Measurements from ENCODE around the gene PARK7.

DNA sequence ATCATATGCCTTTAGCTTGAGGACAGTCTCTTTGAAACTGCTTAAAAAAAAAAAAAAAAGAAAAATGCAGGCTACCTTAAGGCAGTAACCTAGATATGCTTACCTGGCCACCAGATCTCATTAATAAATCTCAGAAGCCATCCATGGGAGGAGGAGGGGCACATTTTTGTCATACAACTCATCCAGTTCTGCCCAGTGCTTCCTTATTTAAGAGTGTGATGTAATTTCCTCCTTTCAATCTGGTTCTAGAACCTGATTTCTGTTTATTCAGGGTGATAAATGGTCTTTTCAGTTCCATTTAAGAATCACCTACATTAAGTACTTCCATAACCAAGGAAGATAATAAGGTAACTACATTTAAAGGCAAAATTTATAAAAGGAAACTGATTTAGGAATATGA lies 58.5 kb downstream of the PARK7 start:
- TF ChIP-seq, protein P1, sequence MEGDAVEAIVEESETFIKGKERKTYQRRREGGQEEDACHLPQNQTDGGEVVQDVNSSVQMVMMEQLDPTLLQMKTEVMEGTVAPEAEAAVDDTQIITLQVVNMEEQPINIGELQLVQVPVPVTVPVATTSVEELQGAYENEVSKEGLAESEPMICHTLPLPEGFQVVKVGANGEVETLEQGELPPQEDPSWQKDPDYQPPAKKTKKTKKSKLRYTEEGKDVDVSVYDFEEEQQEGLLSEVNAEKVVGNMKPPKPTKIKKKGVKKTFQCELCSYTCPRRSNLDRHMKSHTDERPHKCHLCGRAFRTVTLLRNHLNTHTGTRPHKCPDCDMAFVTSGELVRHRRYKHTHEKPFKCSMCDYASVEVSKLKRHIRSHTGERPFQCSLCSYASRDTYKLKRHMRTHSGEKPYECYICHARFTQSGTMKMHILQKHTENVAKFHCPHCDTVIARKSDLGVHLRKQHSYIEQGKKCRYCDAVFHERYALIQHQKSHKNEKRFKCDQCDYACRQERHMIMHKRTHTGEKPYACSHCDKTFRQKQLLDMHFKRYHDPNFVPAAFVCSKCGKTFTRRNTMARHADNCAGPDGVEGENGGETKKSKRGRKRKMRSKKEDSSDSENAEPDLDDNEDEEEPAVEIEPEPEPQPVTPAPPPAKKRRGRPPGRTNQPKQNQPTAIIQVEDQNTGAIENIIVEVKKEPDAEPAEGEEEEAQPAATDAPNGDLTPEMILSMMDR (IDR thresholded peaks at IDR 0.05; ENCODE audit: insufficient read depth, low read length, poor library complexity, severe bottlenecking), result no peak
- TF ChIP-seq EZH2phosphoT487 (conservative IDR thresholded peaks at IDR 0.05; ENCODE audit: low read length), result no peak

Data from SU-DHL-6 (cell line).